HCT116 (cell line): ENCODE results near the gene FTL. TPM values are rescaled to one million over a fixed set of nuclear protein-coding genes. Genes with fewer than 3 reads are reported as not detected.
A peak's percentile ranks its signal among the peaks of the same experiment; 100 is the strongest.

Source experiments
- ATAC-seq: fragments of 200-7000 bp; cut with Tn5 transposase; 2 replicates; pipeline ENCODE4 v1.9.1; 2020; ENCODE audit warnings: mild to moderate bottlenecking, moderate library complexity
- BruUV-seq: library from RNA; stranded (reverse); fragments of 400-500 nt; replicated peaks from 2 replicates; lab custom pipeline; 2021; lab: Mats Ljungman, UMichigan
- CTCF ChIA-PET: fragments of 300-600 bp; sonication (Branson Sonifier 250); formaldehyde crosslinking; loops from one replicate; lab custom pipeline; 2021; ENCODE audit warnings: antibody characterized with exemption; lab: Charles Lee
- POLR2A ChIA-PET: fragments of 300-600, 350-600 bp; sonication (Branson Sonifier 250); formaldehyde crosslinking; loops from one replicate; lab custom pipeline; 2021; ENCODE audit warnings: antibody characterized with exemption; lab: Charles Lee
- RAD21 ChIA-PET, 2 experiments: fragments of 300-600 bp; sonication (Branson Sonifier 250); formaldehyde crosslinking; loops; one replicate each; lab custom pipeline; 2023; ENCODE audit warnings: low total read pairs in 2 of 2; ENCODE audit not compliant: uncharacterized antibody in 2 of 2, unreplicated experiment in 2 of 2, low non-redundant PET in 1 of 2; lab: Charles Lee
- DNase-seq: peaks from one replicate; pipeline ENCODE4 v3.0.0-alpha.2; 2010; ENCODE audit warnings: low read depth, low spot score
- H2AFZ ChIP-seq: fragments of 200-600 bp; shearing (Covaris generic), sonication (generic); 2 replicates; pipeline ENCODE4 v1.6.1; 2017; ENCODE audit warnings: low read depth, mixed run types, mixed read lengths, antibody characterized with exemption, low read length; ENCODE audit not compliant: poor library complexity, severe bottlenecking
- H3K27ac ChIP-seq: 2 replicates; pipeline ENCODE4 v1.5.1; 2012; ENCODE audit warnings: low read depth, low read length
- H3K27me3 ChIP-seq: fragments of 200-600 bp; sonication (generic); 2 replicates; pipeline ENCODE4 v1.6.1; 2016; ENCODE audit warnings: mixed run types, low read length, mixed read lengths; ENCODE audit not compliant: insufficient read depth
- H3K36me3 ChIP-seq, 2 experiments: fragments of 200-500 bp in 1 of 2; fragments of 200-600 bp in 1 of 2; sonication (Bioruptor generic) in 1 of 2; sonication (generic) in 1 of 2; 2 replicates each; pipeline versions ENCODE4 v1.5.1 to v1.6.1; 2014 to 2016; ENCODE audit warnings: low read length in 2 of 2, inconsistent platforms in 1 of 2, mixed read lengths in 1 of 2, mixed run types in 1 of 2; ENCODE audit not compliant: insufficient read depth in 2 of 2, control insufficient read depth in 1 of 2
- H3K4me1 ChIP-seq, 2 experiments: fragments of 200-600 bp in 1 of 2; sonication (generic) in 1 of 2; 2 replicates each; pipeline versions ENCODE4 v1.5.1 to v1.6.1; 2012 to 2017; ENCODE audit warnings: low read length in 2 of 2, inconsistent platforms in 1 of 2, mild to moderate bottlenecking in 1 of 2, mixed read lengths in 1 of 2, mixed run types in 1 of 2, moderate library complexity in 1 of 2; ENCODE audit not compliant: insufficient read depth in 2 of 2, control insufficient read depth in 1 of 2
- H3K4me2 ChIP-seq: fragments of 200-600 bp; sonication (generic); 2 replicates; pipeline ENCODE4 v1.6.1; 2017; ENCODE audit warnings: mixed run types, low read length, mixed read lengths
- H3K4me3 ChIP-seq, 2 experiments: fragments of 200-600 bp in 1 of 2; sonication (generic) in 1 of 2; replicated peaks in 1 of 2; 2 replicates each; pipeline ENCODE4 v1.5.1; 2011 to 2016; ENCODE audit warnings: low read length in 2 of 2, control low read depth in 1 of 2, low read depth in 1 of 2, mild to moderate bottlenecking in 1 of 2, mixed read lengths in 1 of 2, mixed run types in 1 of 2
- H3K79me2 ChIP-seq: fragments of 200-600 bp; sonication (generic); 2 replicates; pipeline ENCODE4 v1.6.1; 2017; ENCODE audit warnings: mild to moderate bottlenecking, mixed run types, low read length, moderate library complexity, mixed read lengths; ENCODE audit not compliant: insufficient read depth
- H3K9ac ChIP-seq: fragments of 200-600 bp; sonication (generic); 2 replicates; pipeline ENCODE4 v1.6.1; 2016; ENCODE audit warnings: low read length, mixed read lengths
- H3K9me2 ChIP-seq: fragments of 200-600 bp; sonication (generic), shearing (Covaris generic); 2 replicates; pipeline ENCODE4 v1.6.1; 2017; ENCODE audit warnings: mixed run types, mild to moderate bottlenecking, moderate library complexity; ENCODE audit not compliant: insufficient read depth
- H3K9me3 ChIP-seq, 2 experiments: fragments of 200-500 bp in 1 of 2; fragments of 200-600 bp in 1 of 2; sonication (Bioruptor generic) in 1 of 2; sonication (generic) in 1 of 2; 2 replicates each; pipeline ENCODE4 v1.6.1; 2014 to 2017; ENCODE audit warnings: low read length in 2 of 2, mixed read lengths in 2 of 2, inconsistent platforms in 1 of 2, low read depth in 1 of 2, mild to moderate bottlenecking in 1 of 2, mixed run types in 1 of 2, moderate library complexity in 1 of 2; ENCODE audit not compliant: control insufficient read depth in 1 of 2, insufficient read depth in 1 of 2
- H4K20me1 ChIP-seq: fragments of 200-600 bp; sonication (generic), shearing (Covaris generic); 2 replicates; pipeline ENCODE4 v1.6.1; 2017; ENCODE audit warnings: mixed run types, mild to moderate bottlenecking, moderate library complexity; ENCODE audit not compliant: insufficient read depth
- CTCF ChIP-seq, 3 experiments: fragments of 200-600 bp in 1 of 3; sonication (generic) in 1 of 3; IDR thresholded peaks in 2 of 3; conservative IDR thresholded peaks in 1 of 3; 2 replicates each; pipeline ENCODE4 v1.5.1; 2012 to 2017; ENCODE audit warnings: low read depth in 2 of 3, low read length in 2 of 3, antibody characterized with exemption in 1 of 3, borderline replicate concordance in 1 of 3, control low read depth in 1 of 3, mild to moderate bottlenecking in 1 of 3, mixed read lengths in 1 of 3, mixed run types in 1 of 3, moderate library complexity in 1 of 3; ENCODE audit not compliant: insufficient read depth in 1 of 3
- RAD21 ChIP-seq: IDR thresholded peaks from 2 replicates; pipeline ENCODE4 v1.6.1; 2012; ENCODE audit warnings: low read depth, mild to moderate bottlenecking
- REST ChIP-seq: IDR thresholded peaks from 2 replicates; pipeline ENCODE4 v1.6.1; 2012; ENCODE audit warnings: low read depth
- SIN3A ChIP-seq: IDR thresholded peaks from 2 replicates; pipeline ENCODE4 v1.6.1; 2012; ENCODE audit warnings: low read depth
- TCF7L2 ChIP-seq: IDR thresholded peaks from 2 replicates; pipeline ENCODE4 v1.7.0; 2011; ENCODE audit warnings: borderline replicate concordance, inconsistent platforms; ENCODE audit not compliant: insufficient read depth, insufficient read length; ENCODE audit errors: extremely low read depth
- intact Hi-C: fragments of 100-400 bp; cut with micrococcal nuclease; formaldehyde crosslinking; loops from 2 replicates; pipeline ENCODE4 v1.10.0; 2022
- total RNA-seq: library from RNA; stranded (reverse); gene quantifications from one replicate; pipeline ENCODE4 v1.2.1, GENCODE V29; 2021; ENCODE audit not compliant: unreplicated experiment

FTL gene
- total RNA-seq, 1 experiment from 2014 or later, result 1,885 TPM

GRCh38 chr19:48997972-48998371 lies 32.9 kb downstream of the FTL start (continued):
- TF ChIP-seq REST, result no peak

- Histone ChIP-seq H3K79me2 (peaks cover 81% of the 10 kb centered on the region), H3K27me3 (no peaks in the 10 kb centered on the region), H3K4me3 (no peak overlapping the region), H3K9me2 (no peaks in the 10 kb centered on the region), H3K9ac (no peak overlapping the region), H4K20me1 (peaks cover 14% of the 10 kb centered on the region; the same call in 1 of the 2 replicates), H3K36me3 (peaks cover 20 to 40% of the 10 kb centered on the region in 2 experiments; a peak in 3 of 4 replicates), H3K27ac (no peak overlapping the region), H2AFZ (no peak overlapping the region), H3K4me1 (peaks cover 9 to 22% of the 10 kb centered on the region in 2 experiments), H3K4me2 (no peak overlapping the region), H3K9me3 (no peaks in the 10 kb centered on the region)
- intact Hi-C loops, result loop anchor here (2.0 to 5.0 kb wide), 2 partner anchors 209 to 223 kb away; no protein-coding TSS in a partner anchor
- ChIA-PET POLR2A (no interaction called here), CTCF (interaction anchor here (0.6 to 2.3 kb wide), 15 partner anchors 10 to 208 kb away, joined by 3 to 19 read pairs (median 4); partner anchors contain the start of genes CGB7 and NTF4), RAD21 (no interaction called here)
- no peak for DNase-seq
- peak; percentile 75 for ATAC-seq
- BruUV-seq, result no TSS peak
- TF ChIP-seq TCF7L2 (peak; percentile 75), RAD21 (peak; percentile 58), CTCF (IDR thresholded peaks at IDR 0.05 in 2 of 3, conservative IDR thresholded peaks at IDR 0.05 in 1 of 3; ENCODE audit: borderline replicate concordance in 1 of 3, insufficient read depth in 1 of 3, low read depth in 2 of 3, low read length in 2 of 3) (peak; percentile 48 to 79 (median 78); a peak in 5 of 6 replicates), SIN3A (no peak)
Measured at GRCh38 chr19:48999481-49000325, 34.6 kb downstream of the FTL start.
